ENCODE data around the gene RBM10. TPM values are rescaled to one million over a fixed set of nuclear protein-coding genes. Genes with fewer than 3 reads are reported as not detected.

Gene RBM10
- polyA plus RNA-seq, 6 donors from 2014 or later = 11.4 to 33.9 (median 22.1) TPM

DNA sequence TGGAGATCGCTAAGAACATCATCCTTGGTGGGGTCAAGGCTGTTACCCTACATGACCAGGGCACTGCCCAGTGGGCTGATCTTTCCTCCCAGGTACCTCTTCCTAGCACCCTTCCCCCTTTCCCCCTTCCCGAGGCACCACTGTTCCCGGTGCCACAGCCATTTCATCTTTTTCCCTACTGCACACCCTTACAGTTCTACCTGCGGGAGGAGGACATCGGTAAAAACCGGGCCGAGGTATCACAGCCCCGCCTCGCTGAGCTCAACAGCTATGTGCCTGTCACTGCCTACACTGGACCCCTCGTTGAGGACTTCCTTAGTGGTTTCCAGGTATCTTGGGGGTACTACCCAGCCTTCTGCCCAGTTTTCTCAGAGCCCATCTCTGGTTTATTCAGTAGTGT, 54.3 kb downstream of the RBM10 start:
- peaks cover 7 to 57% of the 10 kb centered on the region in 2 donors for H3K36me3 Mint-ChIP-seq
- H3K27me3 Mint-ChIP-seq = no peaks in the 10 kb centered on the region
- peak overlapping the region in 1 of 6 donors; percentile 67 for H3K27ac Mint-ChIP-seq
- no peak overlapping the region for H3K4me3 Mint-ChIP-seq
- no peaks in the 10 kb centered on the region for H3K9me3 Mint-ChIP-seq
- peaks cover 34 to 45% (median 45%) of the 10 kb centered on the region in 3 donors for H3K4me1 Mint-ChIP-seq
- ATAC-seq (ENCODE audit: low read depth in 2 of 2) (no peak), DNase-seq (no peak)

DNA sequence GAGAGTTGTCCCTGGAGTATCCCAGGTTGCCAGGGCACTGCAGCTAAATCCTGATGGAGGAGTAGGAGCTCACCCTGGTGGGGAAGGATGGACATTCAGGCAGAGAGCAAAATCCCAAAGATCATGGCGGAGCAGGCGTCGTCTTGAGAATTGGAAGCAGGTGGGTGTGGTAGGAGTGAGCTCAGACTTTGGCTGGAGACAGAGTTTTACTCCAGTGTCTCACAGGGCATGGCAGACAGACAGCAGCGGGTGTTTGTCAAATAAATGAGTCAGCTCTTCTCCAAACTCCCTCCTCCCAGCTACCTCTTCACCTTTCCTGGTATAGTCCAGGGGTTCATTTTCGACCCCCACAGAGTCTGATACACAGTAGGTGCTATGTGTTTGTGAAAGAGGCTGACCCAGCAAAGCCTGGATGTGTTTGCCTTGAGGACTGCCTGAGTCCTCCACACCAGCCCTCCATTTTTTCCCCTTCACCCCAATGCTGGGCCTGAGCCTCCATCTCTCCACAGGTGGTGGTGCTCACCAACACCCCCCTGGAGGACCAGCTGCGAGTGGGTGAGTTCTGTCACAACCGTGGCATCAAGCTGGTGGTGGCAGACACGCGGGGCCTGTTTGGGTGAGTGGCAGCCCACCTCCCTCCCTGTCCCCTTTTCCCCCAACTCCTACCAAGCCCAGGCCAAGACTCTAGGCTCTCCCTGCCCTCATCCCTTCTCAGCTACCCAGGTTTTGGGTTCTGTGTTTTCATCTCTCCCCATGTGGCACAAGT, 55.5 kb downstream of the RBM10 start:
- no peaks in the 10 kb centered on the region for H3K9me3 Mint-ChIP-seq
- H3K4me1 Mint-ChIP-seq = peaks cover 27 to 38% (median 32%) of the 10 kb centered on the region in 3 donors
- DNase-seq (no peak), ATAC-seq (ENCODE audit: low read depth in 2 of 2) (no peak)
- H3K27ac Mint-ChIP-seq = peak overlapping the region in 3 of 6 donors; percentile 20 to 73 (median 41)
- peaks cover 15 to 67% of the 10 kb centered on the region in 2 donors for H3K36me3 Mint-ChIP-seq
- no peaks in the 10 kb centered on the region for H3K27me3 Mint-ChIP-seq
- H3K4me3 Mint-ChIP-seq = peak overlapping the region in 2 of 8 donors; percentile 4 to 18

DNA sequence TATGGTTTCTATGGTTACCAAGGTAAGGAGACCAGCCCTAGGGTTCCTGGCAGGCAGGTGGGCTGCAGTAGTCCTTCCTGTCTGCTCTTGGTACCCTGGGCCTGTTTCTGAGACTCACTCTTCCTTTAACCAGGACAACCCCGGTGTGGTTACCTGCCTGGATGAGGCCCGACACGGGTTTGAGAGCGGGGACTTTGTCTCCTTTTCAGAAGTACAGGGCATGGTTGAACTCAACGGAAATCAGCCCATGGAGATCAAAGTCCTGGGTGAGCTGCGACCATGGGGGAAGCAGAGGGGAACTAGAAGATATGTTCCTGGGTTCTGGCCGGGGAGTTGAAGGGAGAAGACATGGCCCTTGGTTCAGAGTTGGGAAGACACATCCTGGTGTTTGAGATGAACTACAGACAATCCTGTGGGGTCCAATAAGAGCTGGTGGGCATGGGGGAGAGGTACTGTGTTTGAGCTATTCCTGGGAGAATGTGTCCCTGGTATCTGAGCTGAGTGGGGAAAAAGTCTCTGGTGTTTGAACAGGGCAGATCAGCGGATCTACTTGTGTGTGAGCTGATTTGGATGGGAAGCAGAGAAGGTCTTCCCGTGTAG, 56.4 kb downstream of the RBM10 start:
- Mint-ChIP-seq H3K4me1 (peaks cover 18 to 30% (median 23%) of the 10 kb centered on the region in 3 donors), H3K4me3 (peak overlapping the region in 1 of 8 donors; percentile 18), H3K9me3 (no peaks in the 10 kb centered on the region), H3K27ac (peak overlapping the region in 3 of 6 donors; percentile 8 to 61 (median 38)), H3K36me3 (peaks cover 16 to 68% of the 10 kb centered on the region in 2 donors), H3K27me3 (no peaks in the 10 kb centered on the region)
- ATAC-seq (ENCODE audit: low read depth in 2 of 2) = no peak
- no peak for DNase-seq

DNA sequence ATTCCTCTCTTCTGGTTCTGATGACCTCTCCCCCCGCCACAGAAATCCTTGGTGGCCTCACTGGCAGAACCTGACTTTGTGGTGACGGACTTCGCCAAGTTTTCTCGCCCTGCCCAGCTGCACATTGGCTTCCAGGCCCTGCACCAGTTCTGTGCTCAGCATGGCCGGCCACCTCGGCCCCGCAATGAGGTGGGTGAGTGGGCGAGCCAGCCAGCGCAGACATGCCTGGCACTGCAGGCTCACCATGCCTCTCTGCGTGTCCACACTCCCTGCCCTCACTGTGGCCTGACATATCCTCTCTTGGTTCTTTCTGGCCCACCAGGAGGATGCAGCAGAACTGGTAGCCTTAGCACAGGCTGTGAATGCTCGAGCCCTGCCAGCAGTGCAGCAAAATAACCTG, 57.3 kb downstream of the RBM10 start:
- ATAC-seq (ENCODE audit: low read depth in 2 of 2) = no peak
- peak overlapping the region in 1 of 8 donors; percentile 29 for H3K4me3 Mint-ChIP-seq
- peak overlapping the region in 1 of 6 donors; percentile 61 for H3K27ac Mint-ChIP-seq
- no peak for DNase-seq
- no peaks in the 10 kb centered on the region for H3K9me3 Mint-ChIP-seq
- H3K4me1 Mint-ChIP-seq = peaks cover 9 to 24% (median 14%) of the 10 kb centered on the region in 3 donors
- peaks cover 25 to 77% of the 10 kb centered on the region in 2 donors for H3K36me3 Mint-ChIP-seq
- no peaks in the 10 kb centered on the region for H3K27me3 Mint-ChIP-seq

DNA sequence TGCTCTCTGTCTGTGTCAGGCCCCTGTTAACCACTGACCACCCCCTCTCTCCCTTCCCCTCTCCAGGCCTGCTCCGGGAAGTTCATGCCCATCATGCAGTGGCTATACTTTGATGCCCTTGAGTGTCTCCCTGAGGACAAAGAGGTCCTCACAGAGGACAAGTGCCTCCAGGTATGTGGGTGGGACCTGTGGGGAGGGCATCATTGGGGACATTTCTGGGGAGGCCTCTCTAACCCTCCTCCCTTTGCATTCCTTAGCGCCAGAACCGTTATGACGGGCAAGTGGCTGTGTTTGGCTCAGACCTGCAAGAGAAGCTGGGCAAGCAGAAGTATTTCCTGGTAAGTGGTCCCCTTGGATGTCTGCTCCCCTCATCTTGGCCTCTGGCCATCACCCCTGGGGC, 57.9 kb downstream of the RBM10 start:
- no peak for DNase-seq
- Mint-ChIP-seq H3K36me3 (peaks cover 26 to 78% of the 10 kb centered on the region in 2 donors), H3K9me3 (no peaks in the 10 kb centered on the region), H3K27me3 (no peaks in the 10 kb centered on the region), H3K27ac (peak overlapping the region in 2 of 6 donors; percentile 41 to 75), H3K4me3 (no peak overlapping the region), H3K4me1 (peaks cover 5 to 23% (median 9%) of the 10 kb centered on the region in 3 donors)
- ATAC-seq (ENCODE audit: low read depth in 2 of 2) = no peak

DNA sequence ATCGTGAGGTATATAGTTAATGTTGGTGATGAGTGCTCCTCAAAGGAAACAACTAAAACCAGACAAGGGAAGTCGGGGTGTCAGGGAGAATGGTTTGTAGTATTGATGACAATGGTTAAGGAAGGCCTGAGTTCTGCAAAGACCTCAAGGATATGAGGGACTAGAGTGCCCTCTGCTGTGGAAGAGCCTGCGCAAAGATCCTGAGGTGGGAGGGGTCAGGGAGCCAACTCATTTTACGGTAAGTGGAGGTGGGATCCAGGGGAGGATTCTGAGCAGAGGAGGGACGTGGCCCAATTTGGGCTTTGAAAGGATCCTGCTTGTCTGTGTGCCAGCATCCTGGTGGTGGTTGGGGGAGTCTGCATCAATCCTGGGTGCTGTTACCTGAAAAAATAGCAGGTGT, 59.9 kb downstream of the RBM10 start:
- H3K27ac Mint-ChIP-seq = peak overlapping the region in 3 of 6 donors; percentile 12 to 75 (median 43)
- peaks cover 5 to 18% (median 7%) of the 10 kb centered on the region in 3 donors for H3K4me1 Mint-ChIP-seq
- no peak overlapping the region for H3K4me3 Mint-ChIP-seq
- no peaks in the 10 kb centered on the region for H3K27me3 Mint-ChIP-seq
- no peaks in the 10 kb centered on the region for H3K9me3 Mint-ChIP-seq
- H3K36me3 Mint-ChIP-seq = peaks cover 26 to 65% of the 10 kb centered on the region in 2 donors
- ATAC-seq (ENCODE audit: low read depth in 2 of 2) (no peak), DNase-seq (no peak)

DNA sequence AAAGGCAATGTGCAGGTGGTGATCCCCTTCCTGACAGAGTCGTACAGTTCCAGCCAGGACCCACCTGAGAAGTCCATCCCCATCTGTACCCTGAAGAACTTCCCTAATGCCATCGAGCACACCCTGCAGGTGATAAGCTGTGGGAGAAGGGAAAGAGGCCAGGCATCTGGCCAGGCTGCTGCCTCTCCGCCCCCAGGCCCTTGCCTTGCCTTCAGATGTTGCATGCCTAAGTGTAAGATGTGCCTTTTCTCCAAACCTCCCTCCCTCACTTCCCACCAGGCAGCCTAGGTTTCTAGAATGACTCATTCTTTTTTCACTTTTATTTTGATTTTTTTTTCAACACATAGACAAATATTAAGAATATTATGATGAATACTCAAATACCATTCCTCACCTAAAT, 61.3 kb downstream of the RBM10 start:
- ATAC-seq (ENCODE audit: low read depth in 2 of 2) = no peak
- H3K27ac Mint-ChIP-seq = peak overlapping the region in 1 of 6 donors; percentile 47
- H3K4me3 Mint-ChIP-seq = peak overlapping the region in 1 of 8 donors; percentile 15
- H3K4me1 Mint-ChIP-seq = peaks cover 7 to 16% (median 8%) of the 10 kb centered on the region in 3 donors
- DNase-seq = no peak
- H3K9me3 Mint-ChIP-seq = no peaks in the 10 kb centered on the region
- peaks cover 27 to 58% of the 10 kb centered on the region in 2 donors for H3K36me3 Mint-ChIP-seq
- H3K27me3 Mint-ChIP-seq = no peaks in the 10 kb centered on the region

DNA sequence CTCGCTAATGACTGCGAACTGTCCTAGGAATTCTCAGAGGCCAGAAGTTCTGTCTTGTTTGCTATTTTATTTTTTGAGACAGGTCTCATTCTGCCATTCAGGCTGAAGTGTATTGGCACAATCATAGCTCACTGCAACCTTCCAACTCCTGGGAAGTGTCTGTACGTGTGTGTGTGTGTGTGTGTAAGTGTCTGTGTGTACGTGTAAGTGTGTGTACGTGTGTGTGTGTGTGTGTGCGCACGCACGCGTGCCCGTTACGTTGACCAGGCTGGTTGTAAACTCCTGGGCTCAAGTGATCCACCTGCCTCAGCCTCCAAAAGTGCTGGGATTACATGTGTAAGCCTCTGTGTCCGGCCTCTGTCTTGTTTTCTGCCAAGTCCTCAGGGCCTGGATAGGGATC, 63.1 kb downstream of the RBM10 start:
- no peak for DNase-seq
- H3K27ac Mint-ChIP-seq = peak overlapping the region in 3 of 6 donors; percentile 49 to 70 (median 50)
- H3K4me3 Mint-ChIP-seq = no peak overlapping the region
- no peaks in the 10 kb centered on the region for H3K9me3 Mint-ChIP-seq
- peaks cover 36 to 58% of the 10 kb centered on the region in 2 donors for H3K36me3 Mint-ChIP-seq
- no peaks in the 10 kb centered on the region for H3K27me3 Mint-ChIP-seq
- ATAC-seq (ENCODE audit: low read depth in 2 of 2) = no peak
- H3K4me1 Mint-ChIP-seq = peaks cover 0 to 20% (median 12%) of the 10 kb centered on the region in 3 donors

DNA sequence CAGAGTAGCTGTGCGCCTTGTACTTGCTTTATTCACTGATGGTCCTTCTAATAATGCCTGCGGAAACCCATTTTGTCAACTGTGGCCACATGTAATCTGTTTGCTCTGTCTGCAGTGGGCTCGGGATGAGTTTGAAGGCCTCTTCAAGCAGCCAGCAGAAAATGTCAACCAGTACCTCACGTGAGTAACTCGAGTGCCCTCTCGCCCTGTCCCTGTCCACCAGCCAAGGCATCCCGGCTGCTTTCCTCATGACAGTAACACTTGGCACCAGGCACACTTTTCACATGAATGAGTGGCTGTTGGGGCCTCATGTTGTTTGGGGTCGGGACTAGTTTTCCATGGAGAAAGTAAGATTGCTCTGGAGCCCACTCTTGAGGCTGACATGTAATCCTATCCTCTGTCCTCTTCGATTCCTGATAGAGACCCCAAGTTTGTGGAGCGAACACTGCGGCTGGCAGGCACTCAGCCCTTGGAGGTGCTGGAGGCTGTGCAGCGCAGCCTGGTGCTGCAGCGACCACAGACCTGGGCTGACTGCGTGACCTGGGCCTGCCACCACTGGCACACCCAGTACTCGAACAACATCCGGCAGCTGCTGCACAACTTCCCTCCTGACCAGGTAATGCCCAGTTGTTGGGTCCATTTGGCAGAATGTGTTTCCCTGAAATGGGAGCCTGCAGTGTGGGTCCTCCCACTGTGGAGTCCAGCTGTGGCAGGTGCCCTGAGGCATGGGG, 64.7 kb downstream of the RBM10 start:
- H3K27ac Mint-ChIP-seq = peak overlapping the region in 2 of 6 donors; percentile 44 to 84
- no peak for ATAC-seq (ENCODE audit: low read depth in 2 of 2)
- no peaks in the 10 kb centered on the region for H3K27me3 Mint-ChIP-seq
- H3K4me3 Mint-ChIP-seq = no peak overlapping the region
- H3K36me3 Mint-ChIP-seq = peaks cover 36 to 55% of the 10 kb centered on the region in 2 donors
- DNase-seq = no peak
- H3K9me3 Mint-ChIP-seq = no peaks in the 10 kb centered on the region
- H3K4me1 Mint-ChIP-seq = peaks cover 0 to 23% (median 12%) of the 10 kb centered on the region in 3 donors

DNA sequence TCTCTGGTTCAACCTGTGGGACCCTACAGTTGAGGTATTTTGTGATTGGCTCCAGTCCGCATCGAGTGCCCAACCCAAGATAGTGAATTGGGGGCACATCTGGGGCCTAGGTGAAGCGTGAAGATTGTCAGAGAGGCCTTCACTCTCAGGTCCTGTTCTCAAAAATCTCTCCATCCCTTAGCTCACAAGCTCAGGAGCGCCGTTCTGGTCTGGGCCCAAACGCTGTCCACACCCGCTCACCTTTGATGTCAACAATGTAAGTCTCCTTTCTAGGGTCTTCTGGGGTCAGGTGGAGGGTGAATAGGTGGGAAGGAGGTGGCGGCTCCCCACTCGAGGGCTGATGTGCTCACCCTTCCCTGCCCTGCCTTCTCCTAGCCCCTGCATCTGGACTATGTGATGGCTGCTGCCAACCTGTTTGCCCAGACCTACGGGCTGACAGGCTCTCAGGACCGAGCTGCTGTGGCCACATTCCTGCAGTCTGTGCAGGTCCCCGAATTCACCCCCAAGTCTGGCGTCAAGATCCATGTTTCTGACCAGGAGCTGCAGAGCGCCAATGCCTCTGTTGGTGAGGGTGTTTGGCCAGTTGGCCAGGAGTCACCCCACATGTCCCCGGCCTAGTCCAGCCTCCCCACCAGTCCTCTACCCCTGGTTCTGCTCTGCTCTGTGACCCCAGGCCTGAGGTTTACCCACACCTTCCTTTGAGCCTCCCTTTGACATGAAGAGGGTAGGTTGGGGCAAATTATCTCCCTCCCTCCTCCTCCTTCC, 65.8 kb downstream of the RBM10 start:
- Mint-ChIP-seq H3K36me3 (peaks cover 31 to 53% of the 10 kb centered on the region in 2 donors), H3K27ac (peak overlapping the region in 1 of 6 donors; percentile 4), H3K4me1 (peaks cover 0 to 18% (median 7%) of the 10 kb centered on the region in 3 donors), H3K4me3 (no peak overlapping the region), H3K9me3 (no peaks in the 10 kb centered on the region), H3K27me3 (no peaks in the 10 kb centered on the region)
- ATAC-seq (ENCODE audit: low read depth in 2 of 2) (no peak), DNase-seq (no peak)

DNA sequence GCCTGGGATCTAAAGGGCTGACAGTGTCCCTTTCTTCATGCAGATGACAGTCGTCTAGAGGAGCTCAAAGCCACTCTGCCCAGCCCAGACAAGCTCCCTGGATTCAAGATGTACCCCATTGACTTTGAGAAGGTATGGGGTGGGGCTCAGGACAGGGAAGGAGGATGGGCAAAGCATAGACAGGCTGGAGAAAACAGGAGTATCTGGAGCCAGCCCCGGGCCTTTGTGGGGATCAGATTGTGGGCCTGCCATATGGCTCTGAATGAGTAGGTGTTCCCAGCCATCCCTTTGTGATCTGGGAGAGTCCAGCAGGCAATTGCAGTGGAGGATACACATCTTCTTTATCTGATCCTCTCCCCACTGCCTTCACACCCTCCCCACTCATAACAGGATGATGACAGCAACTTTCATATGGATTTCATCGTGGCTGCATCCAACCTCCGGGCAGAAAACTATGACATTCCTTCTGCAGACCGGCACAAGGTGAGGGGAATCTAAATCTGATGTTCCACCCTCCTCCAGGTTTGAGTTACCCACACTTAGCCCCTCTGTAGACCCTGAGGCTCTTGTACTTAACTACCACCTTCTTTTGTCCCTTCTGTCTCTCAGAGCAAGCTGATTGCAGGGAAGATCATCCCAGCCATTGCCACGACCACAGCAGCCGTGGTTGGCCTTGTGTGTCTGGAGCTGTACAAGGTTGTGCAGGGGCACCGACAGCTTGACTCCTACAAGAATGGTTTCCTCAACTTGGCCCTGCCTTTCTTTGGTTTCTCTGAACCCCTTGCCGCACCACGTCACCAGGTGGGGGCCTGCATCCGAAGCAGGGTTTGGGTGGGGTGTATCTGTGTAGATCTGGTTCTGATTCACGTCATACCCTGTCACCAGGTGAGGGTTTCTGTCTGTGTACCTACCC, 67.6 kb downstream of the RBM10 start:
- ATAC-seq (ENCODE audit: low read depth in 2 of 2) = no peak
- no peaks in the 10 kb centered on the region for H3K9me3 Mint-ChIP-seq
- H3K4me3 Mint-ChIP-seq = no peak overlapping the region
- no peak for DNase-seq
- no peaks in the 10 kb centered on the region for H3K27me3 Mint-ChIP-seq
- peaks cover 20 to 51% of the 10 kb centered on the region in 2 donors for H3K36me3 Mint-ChIP-seq
- H3K4me1 Mint-ChIP-seq = peaks cover 15 to 28% (median 23%) of the 10 kb centered on the region in 3 donors
- H3K27ac Mint-ChIP-seq = peak overlapping the region in 1 of 6 donors; percentile 56
